Measurements from ENCODE around the gene C1QA. TPM values are rescaled to one million over a fixed set of nuclear protein-coding genes. Genes with fewer than 3 reads are reported as not detected.
A peak's percentile ranks its signal among the peaks of the same experiment; 100 is the strongest.

C1QA gene
- total and polyA plus RNA-seq, 8 donors: 2.9 to 127 (median 74.1) TPM

DNA sequence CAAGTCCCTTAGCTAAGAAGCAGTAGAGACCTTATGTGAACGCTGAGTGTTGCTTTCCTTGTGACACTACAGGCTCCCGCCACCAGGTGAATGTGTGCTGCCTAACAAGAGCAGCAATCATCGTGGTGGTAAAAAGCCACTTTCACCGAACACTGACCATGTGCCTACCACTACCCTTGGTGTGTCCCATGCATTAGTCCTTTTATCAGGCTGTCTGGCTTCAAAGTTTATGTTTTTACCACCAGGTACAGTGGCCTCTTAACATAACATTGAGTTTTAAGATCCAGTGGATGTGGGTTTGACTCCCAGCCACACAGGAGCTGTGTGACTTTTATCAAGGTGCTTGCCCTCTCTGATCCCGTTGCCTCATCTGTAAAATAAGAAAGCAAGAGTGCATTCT lies 18.3 kb downstream of the C1QA start:
- intact Hi-C loops (cut with DNase I; ENCODE audit: low total_unique reads): no loop called here
- Histone ChIP-seq H3K4me3 (peak overlapping the region in 3 of 4 donors; percentile 5 to 22 (median 19)), H3K27me3 (peaks cover 0 to 47% (median 16%) of the 10 kb centered on the region in 3 donors), H3K9me3 (no peaks in the 10 kb centered on the region), H3K36me3 (no peaks in the 10 kb centered on the region), H3K4me1 (no peaks in the 10 kb centered on the region), H3K27ac (peak overlapping the region in 1 of 5 donors; percentile 26)
- no peak for DNase-seq
- 44 to 55% (median 50%) methylated on average over 5 of the region's 5 CpGs for WGBS, 5 donors
- TF ChIP-seq POLR2AphosphoS5 (IDR thresholded peaks at IDR 0.05) (no peak), EP300 (IDR thresholded peaks at IDR 0.05) (no peak), POLR2A (IDR thresholded peaks at IDR 0.05) (no peak), CTCF (IDR thresholded peaks at IDR 0.05) (no peak)

- no peak for DNase-seq
- Histone ChIP-seq H3K36me3 (no peaks in the 10 kb centered on the region), H3K4me1 (no peaks in the 10 kb centered on the region), H3K27me3 (peaks cover 0 to 45% (median 10%) of the 10 kb centered on the region in 3 donors), H3K4me3 (no peak overlapping the region), H3K9me3 (no peaks in the 10 kb centered on the region), H3K27ac (no peak overlapping the region)
- 41 to 53% (median 45%) methylated on average over 3 of the region's 3 CpGs for WGBS, 5 donors
- intact Hi-C loops (cut with DNase I; ENCODE audit: low total_unique reads): no loop called here
- TF ChIP-seq POLR2A (IDR thresholded peaks at IDR 0.05) (no peak), POLR2AphosphoS5 (IDR thresholded peaks at IDR 0.05) (no peak)
Observed at GRCh38 chr1:22658385-22659163, 22.1 kb downstream of the C1QA start.

DNA sequence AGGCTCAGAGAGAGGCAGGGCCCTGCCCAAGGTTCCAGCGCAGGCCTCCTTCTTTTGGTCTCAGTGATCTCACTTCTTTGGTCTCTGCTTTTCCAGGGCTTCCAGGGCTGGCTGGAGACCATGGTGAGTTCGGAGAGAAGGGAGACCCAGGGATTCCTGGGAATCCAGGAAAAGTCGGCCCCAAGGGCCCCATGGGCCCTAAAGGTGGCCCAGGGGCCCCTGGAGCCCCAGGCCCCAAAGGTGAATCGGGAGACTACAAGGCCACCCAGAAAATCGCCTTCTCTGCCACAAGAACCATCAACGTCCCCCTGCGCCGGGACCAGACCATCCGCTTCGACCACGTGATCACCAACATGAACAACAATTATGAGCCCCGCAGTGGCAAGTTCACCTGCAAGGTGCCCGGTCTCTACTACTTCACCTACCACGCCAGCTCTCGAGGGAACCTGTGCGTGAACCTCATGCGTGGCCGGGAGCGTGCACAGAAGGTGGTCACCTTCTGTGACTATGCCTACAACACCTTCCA lies 24.4 kb downstream of the C1QA start:
- intact Hi-C loops (cut with DNase I; ENCODE audit: low total_unique reads): no loop called here
- H3K27ac ChIP-seq: no peak overlapping the region
- H3K4me1 ChIP-seq: no peaks in the 10 kb centered on the region
- DNase-seq: no peak
- H3K36me3 ChIP-seq: no peaks in the 10 kb centered on the region
- H3K27me3 ChIP-seq: peaks cover 0 to 31% (median 6%) of the 10 kb centered on the region in 3 donors
- 86 to 98% (median 92%) methylated on average over 15 to 19 of the region's 19 CpGs for WGBS, 5 donors
- TF ChIP-seq POLR2AphosphoS5 (IDR thresholded peaks at IDR 0.05): no peak
- no peak for TF ChIP-seq CTCF (IDR thresholded peaks at IDR 0.05)
- no peak for TF ChIP-seq POLR2A (IDR thresholded peaks at IDR 0.05)
- TF ChIP-seq EP300 (IDR thresholded peaks at IDR 0.05): no peak
- H3K4me3 ChIP-seq: no peak overlapping the region
- H3K9me3 ChIP-seq: no peaks in the 10 kb centered on the region

GRCh38 chr1:22661880-22662279 lies 25.5 kb downstream of the C1QA start:
- no peak for DNase-seq
- no peaks in the 10 kb centered on the region for H3K4me1 ChIP-seq
- peaks cover 0 to 20% (median 0%) of the 10 kb centered on the region in 3 donors for H3K27me3 ChIP-seq
- intact Hi-C loops (cut with DNase I; ENCODE audit: low total_unique reads): no loop called here
- 83 to 90% (median 88%) methylated on average over 2 of the region's 2 CpGs for WGBS, 5 donors
- H3K9me3 ChIP-seq: no peaks in the 10 kb centered on the region
- H3K27ac ChIP-seq: no peak overlapping the region
- H3K4me3 ChIP-seq: no peak overlapping the region
- H3K36me3 ChIP-seq: no peaks in the 10 kb centered on the region
- no peak for TF ChIP-seq POLR2A (IDR thresholded peaks at IDR 0.05)
- no peak for TF ChIP-seq CTCF (IDR thresholded peaks at IDR 0.05)
- TF ChIP-seq POLR2AphosphoS5 (IDR thresholded peaks at IDR 0.05): no peak
- no peak for TF ChIP-seq EP300 (IDR thresholded peaks at IDR 0.05)

DNA sequence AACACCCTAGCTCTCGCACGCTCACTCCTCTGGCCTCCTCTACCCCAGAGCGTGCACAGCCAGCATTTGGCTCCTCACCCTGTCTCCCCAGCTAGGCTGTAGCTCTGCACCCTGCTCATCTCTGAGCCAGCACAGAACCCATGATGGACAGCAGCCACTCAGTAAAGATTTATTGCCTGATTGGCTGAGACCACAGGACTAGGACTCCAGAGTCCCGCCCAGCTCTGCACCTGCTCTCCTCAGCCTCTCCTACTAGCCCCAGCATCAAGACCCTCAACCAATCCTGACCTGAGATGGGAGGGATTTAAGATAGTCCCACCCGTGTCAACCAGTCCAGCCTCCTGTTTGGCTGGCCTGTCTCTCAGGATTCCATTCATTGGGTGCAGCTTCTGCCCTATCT lies 25.9 kb downstream of the C1QA start:
- WGBS, 5 donors: 60 to 79% (median 65%) methylated on average over 5 of the region's 5 CpGs
- Histone ChIP-seq H3K36me3 (no peaks in the 10 kb centered on the region), H3K27ac (no peak overlapping the region), H3K9me3 (no peaks in the 10 kb centered on the region), H3K4me1 (no peaks in the 10 kb centered on the region), H3K4me3 (no peak overlapping the region), H3K27me3 (peaks cover 0 to 15% (median 0%) of the 10 kb centered on the region in 3 donors)
- peak in 1 of 2 donors; percentile 48 for DNase-seq
- TF ChIP-seq POLR2A (IDR thresholded peaks at IDR 0.05) (no peak), EP300 (IDR thresholded peaks at IDR 0.05) (no peak), POLR2AphosphoS5 (IDR thresholded peaks at IDR 0.05) (no peak), CTCF (IDR thresholded peaks at IDR 0.05) (no peak)
- intact Hi-C loops (cut with DNase I; ENCODE audit: low total_unique reads): no loop called here
